ENCODE measurements around the gene IMPDH1. TPM values are rescaled to one million over a fixed set of nuclear protein-coding genes. Genes with fewer than 3 reads are reported as not detected.

Gene IMPDH1
- total RNA-seq, 1 donor from 2014 or later = 17.4 TPM

GRCh38 chr7:128380483-128381106 is 29.2 kb downstream of the IMPDH1 start:
- DNase-seq = no peak
- H3K4me3 ChIP-seq = no peak overlapping the region
- no peak overlapping the region for H3K27ac ChIP-seq (replicated peaks)

GRCh38 chr7:128379900-128380479 is 29.8 kb downstream of the IMPDH1 start:
- TF ChIP-seq, protein P1, sequence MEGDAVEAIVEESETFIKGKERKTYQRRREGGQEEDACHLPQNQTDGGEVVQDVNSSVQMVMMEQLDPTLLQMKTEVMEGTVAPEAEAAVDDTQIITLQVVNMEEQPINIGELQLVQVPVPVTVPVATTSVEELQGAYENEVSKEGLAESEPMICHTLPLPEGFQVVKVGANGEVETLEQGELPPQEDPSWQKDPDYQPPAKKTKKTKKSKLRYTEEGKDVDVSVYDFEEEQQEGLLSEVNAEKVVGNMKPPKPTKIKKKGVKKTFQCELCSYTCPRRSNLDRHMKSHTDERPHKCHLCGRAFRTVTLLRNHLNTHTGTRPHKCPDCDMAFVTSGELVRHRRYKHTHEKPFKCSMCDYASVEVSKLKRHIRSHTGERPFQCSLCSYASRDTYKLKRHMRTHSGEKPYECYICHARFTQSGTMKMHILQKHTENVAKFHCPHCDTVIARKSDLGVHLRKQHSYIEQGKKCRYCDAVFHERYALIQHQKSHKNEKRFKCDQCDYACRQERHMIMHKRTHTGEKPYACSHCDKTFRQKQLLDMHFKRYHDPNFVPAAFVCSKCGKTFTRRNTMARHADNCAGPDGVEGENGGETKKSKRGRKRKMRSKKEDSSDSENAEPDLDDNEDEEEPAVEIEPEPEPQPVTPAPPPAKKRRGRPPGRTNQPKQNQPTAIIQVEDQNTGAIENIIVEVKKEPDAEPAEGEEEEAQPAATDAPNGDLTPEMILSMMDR (IDR thresholded peaks at IDR 0.05; ENCODE audit: borderline replicate concordance) = no peak
- Histone ChIP-seq H3K4me1 (no peaks in the 10 kb centered on the region), H3K4me3 (no peak overlapping the region), H3K36me3 (no peaks in the 10 kb centered on the region), H3K27me3 (ENCODE audit: low read depth) (no peaks in the 10 kb centered on the region), H3K27ac (replicated peaks) (no peak overlapping the region), H3K9me3 (replicated peaks) (no peaks in the 10 kb centered on the region)
- no peak for DNase-seq
- intact Hi-C loops (cut with micrococcal nuclease) = no loop called here

More at GRCh38 chr7:128380483-128381106, 29.2 kb downstream of the IMPDH1 start:
- Histone ChIP-seq H3K4me1 (no peaks in the 10 kb centered on the region), H3K36me3 (no peaks in the 10 kb centered on the region), H3K27me3 (ENCODE audit: low read depth) (no peaks in the 10 kb centered on the region), H3K9me3 (replicated peaks) (no peaks in the 10 kb centered on the region)
- intact Hi-C loops (cut with micrococcal nuclease) = no loop called here
- TF ChIP-seq, protein P1 (IDR thresholded peaks at IDR 0.05; ENCODE audit: borderline replicate concordance) = no peak

- Histone ChIP-seq H3K4me1 (no peaks in the 10 kb centered on the region), H3K4me3 (no peak overlapping the region), H3K36me3 (no peaks in the 10 kb centered on the region), H3K9me3 (replicated peaks) (no peaks in the 10 kb centered on the region), H3K27me3 (ENCODE audit: low read depth) (peaks cover 6% of the 10 kb centered on the region), H3K27ac (replicated peaks) (no peak overlapping the region)
- TF ChIP-seq, protein P1 (IDR thresholded peaks at IDR 0.05; ENCODE audit: borderline replicate concordance) = no peak
- intact Hi-C loops (cut with micrococcal nuclease) = no loop called here
- DNase-seq = no peak
Observed at GRCh38 chr7:128378637-128379036, 31.1 kb downstream of the IMPDH1 start.

GRCh38 chr7:128376077-128376476 is 33.7 kb downstream of the IMPDH1 start:
- Histone ChIP-seq H3K27ac (replicated peaks) (no peak overlapping the region), H3K36me3 (no peaks in the 10 kb centered on the region), H3K4me1 (no peaks in the 10 kb centered on the region), H3K27me3 (ENCODE audit: low read depth) (peaks cover 11% of the 10 kb centered on the region), H3K9me3 (replicated peaks) (no peaks in the 10 kb centered on the region), H3K4me3 (no peak overlapping the region)
- TF ChIP-seq, protein P1 (IDR thresholded peaks at IDR 0.05; ENCODE audit: borderline replicate concordance) = no peak
- intact Hi-C loops (cut with micrococcal nuclease) = no loop called here
- DNase-seq = no peak

GRCh38 chr7:128374041-128374440 is 35.7 kb downstream of the IMPDH1 start:
- no peaks in the 10 kb centered on the region for H3K4me1 ChIP-seq
- H3K27ac ChIP-seq (replicated peaks) = no peak overlapping the region
- TF ChIP-seq, protein P1 (IDR thresholded peaks at IDR 0.05; ENCODE audit: borderline replicate concordance) = no peak
- intact Hi-C loops (cut with micrococcal nuclease) = no loop called here
- no peaks in the 10 kb centered on the region for H3K9me3 ChIP-seq (replicated peaks)
- peaks cover 11% of the 10 kb centered on the region for H3K27me3 ChIP-seq (ENCODE audit: low read depth)
- H3K36me3 ChIP-seq = no peaks in the 10 kb centered on the region
- H3K4me3 ChIP-seq = no peak overlapping the region
- no peak for DNase-seq

All from left ventricle myocardium inferior (tissue), 1 donor.